Thyroid gland (tissue), 4 donors: ENCODE measurements around the gene TRIM14. TPM values are rescaled to one million over a fixed set of nuclear protein-coding genes. Genes with fewer than 3 reads are reported as not detected.
"Not testable (repeated sequence)": the region's sequence is repeated elsewhere in the genome, so short reads cannot be mapped to it uniquely, and the experiment has no call there.

Experiments used
- DNase-seq, 2 donors: peaks; one replicate each; pipeline ENCODE4 v3.0.0-alpha.2; 2019
- H3K27ac ChIP-seq, 3 donors: fragments of 200-600 bp; sonication (generic); 1 replicate in 2 of 3; 2 replicates in 1 of 3; pipeline ENCODE4 v1.5.1; 2016 to 2019; ENCODE audit warnings: mild to moderate bottlenecking in 1 of 3, moderate library complexity in 1 of 3
- H3K27me3 ChIP-seq: fragments of 200-600 bp; sonication (generic); one replicate; pipeline ENCODE4 v1.5.1; 2019
- H3K36me3 ChIP-seq, 2 donors: fragments of 200-600 bp; sonication (generic); one replicate each; pipeline ENCODE4 v1.5.1; 2016 to 2019
- H3K4me1 ChIP-seq, 2 donors: fragments of 200-600 bp; sonication (generic); one replicate each; pipeline ENCODE4 v1.5.1; 2017 to 2019
- H3K4me3 ChIP-seq, 3 donors: fragments of 200-600 bp; sonication (generic); replicated peaks in 1 of 3; 1 replicate in 2 of 3; 2 replicates in 1 of 3; pipeline ENCODE4 v1.5.1; 2016; ENCODE audit warnings: mild to moderate bottlenecking in 1 of 3
- H3K9me3 ChIP-seq: fragments of 200-600 bp; sonication (generic); one replicate; pipeline ENCODE4 v1.5.1; 2017
- POLR2A ChIP-seq, 2 donors: fragments of 450-650 bp; IDR thresholded peaks; one replicate each; pipeline ENCODE4 v1.6.1; 2017; ENCODE audit warnings: antibody characterized with exemption in 2 of 2, mild to moderate bottlenecking in 2 of 2, moderate library complexity in 1 of 2
- WGBS, 2 donors: methylation state at CpG; one replicate each; pipeline ENCODE4 v1.1.5; 2017; 5-methylcytosine and 5-hydroxymethylcytosine counted together
- intact Hi-C: fragments of 100-400 bp; cut with DNase I; formaldehyde crosslinking; loops from one replicate; pipeline ENCODE4 v1.15.1; 2023
- total RNA-seq, 4 donors: library from RNA; depleted of rRNA; stranded (reverse); fragments of >200 nt; gene quantifications; one replicate each; pipeline ENCODE4 v1.2.3, GENCODE V29; 2016
- TF ChIP-seq, protein P1 (sequence below), 6 experiments: fragments of 200-600 bp in 3 of 6; fragments of 450-650 bp in 3 of 6; sonication (generic) in 3 of 6; IDR thresholded peaks; one replicate each; pipeline ENCODE4 v1.5.1; 2016 to 2019; ENCODE audit warnings: antibody characterized with exemption in 6 of 6, mild to moderate bottlenecking in 2 of 6, inconsistent platforms in 1 of 6, moderate library complexity in 1 of 6

Gene TRIM14
- total RNA-seq, 4 donors from 2014 or later = 3.9 to 8.1 (median 5.2) TPM

DNA sequence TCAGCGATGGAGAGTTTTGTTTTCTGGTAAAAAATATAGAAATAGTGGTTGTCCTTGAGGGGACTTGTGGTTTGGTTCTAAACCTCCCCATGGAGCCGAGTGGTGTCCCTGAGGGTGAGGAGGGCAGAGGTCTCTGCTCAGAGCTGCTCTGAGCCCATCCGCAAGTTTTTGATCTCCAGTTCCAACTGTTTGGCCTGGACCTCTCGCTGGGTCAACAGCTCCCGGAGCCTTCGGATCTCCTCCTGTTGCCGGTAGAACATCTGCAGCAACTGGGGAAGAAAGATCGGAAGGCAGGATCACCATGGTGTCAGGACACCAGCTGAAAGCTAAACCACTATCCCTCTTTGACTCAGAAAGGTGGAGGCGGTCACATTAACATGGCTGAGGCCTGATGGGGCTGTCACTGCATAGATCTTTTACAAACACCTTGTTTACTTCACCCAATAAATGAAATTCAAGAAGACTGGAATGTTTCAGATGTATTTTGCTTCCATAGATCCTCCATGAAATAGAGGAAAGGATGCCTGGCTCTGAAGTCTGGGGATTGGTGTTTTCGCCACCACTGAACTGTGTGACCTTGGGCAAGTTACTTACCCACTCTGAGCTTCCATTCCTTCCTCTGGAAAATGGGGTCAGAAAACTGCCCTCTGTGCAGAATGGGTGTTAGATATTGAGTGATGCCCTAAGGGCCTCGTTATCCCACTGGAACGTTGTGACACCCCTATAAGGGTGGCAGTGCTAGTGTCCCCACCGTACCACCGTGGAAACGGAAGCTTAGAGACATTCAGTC lies 5.8 kb upstream of the TRIM14 start:
- DNase-seq = no peak
- 94 to 95% methylated on average over 14 to 15 of the region's 15 CpGs for WGBS, 2 donors
- Histone ChIP-seq H3K4me1 (peaks cover 0 to 15% of the 10 kb centered on the region in 2 donors), H3K27me3 (no peaks in the 10 kb centered on the region), H3K9me3 (no peaks in the 10 kb centered on the region), H3K4me3 (no peak overlapping the region), H3K36me3 (no peaks in the 10 kb centered on the region), H3K27ac (no peak overlapping the region)
- intact Hi-C loops = no loop called here
- TF ChIP-seq, protein P1, sequence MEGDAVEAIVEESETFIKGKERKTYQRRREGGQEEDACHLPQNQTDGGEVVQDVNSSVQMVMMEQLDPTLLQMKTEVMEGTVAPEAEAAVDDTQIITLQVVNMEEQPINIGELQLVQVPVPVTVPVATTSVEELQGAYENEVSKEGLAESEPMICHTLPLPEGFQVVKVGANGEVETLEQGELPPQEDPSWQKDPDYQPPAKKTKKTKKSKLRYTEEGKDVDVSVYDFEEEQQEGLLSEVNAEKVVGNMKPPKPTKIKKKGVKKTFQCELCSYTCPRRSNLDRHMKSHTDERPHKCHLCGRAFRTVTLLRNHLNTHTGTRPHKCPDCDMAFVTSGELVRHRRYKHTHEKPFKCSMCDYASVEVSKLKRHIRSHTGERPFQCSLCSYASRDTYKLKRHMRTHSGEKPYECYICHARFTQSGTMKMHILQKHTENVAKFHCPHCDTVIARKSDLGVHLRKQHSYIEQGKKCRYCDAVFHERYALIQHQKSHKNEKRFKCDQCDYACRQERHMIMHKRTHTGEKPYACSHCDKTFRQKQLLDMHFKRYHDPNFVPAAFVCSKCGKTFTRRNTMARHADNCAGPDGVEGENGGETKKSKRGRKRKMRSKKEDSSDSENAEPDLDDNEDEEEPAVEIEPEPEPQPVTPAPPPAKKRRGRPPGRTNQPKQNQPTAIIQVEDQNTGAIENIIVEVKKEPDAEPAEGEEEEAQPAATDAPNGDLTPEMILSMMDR (IDR thresholded peaks at IDR 0.05) = no peak
- TF ChIP-seq POLR2A (IDR thresholded peaks at IDR 0.05) = no peak

DNA sequence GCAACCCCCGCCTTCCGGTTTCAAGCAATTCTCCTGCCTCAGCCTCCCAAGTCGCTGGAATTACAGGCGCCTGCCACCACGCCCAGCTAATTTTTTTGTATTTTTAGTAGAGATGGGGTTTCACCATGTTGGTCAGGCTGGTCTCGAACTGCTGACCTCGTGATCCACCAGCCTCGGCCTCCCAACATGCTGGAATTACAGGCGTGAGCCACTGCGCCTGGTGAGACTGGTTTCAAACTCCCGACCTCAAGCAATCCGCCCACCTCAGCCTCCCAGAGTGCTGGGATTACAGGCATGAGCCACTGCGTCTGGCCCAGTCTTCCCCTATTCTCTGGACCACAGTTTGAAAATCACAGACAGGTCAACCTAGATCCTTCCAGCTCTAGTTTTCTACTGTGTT lies 5.1 kb upstream of the TRIM14 start:
- intact Hi-C loops, DNase-seq, H3K27ac ChIP-seq, H3K27me3 ChIP-seq, H3K9me3 ChIP-seq, H3K4me3 ChIP-seq, H3K36me3 ChIP-seq: not testable (repeated sequence)
- H3K4me1 ChIP-seq = peaks cover 0 to 15% of the 10 kb centered on the region in 2 donors
- 96 to 97% methylated on average over 13 of the region's 13 CpGs for WGBS, 2 donors

DNA sequence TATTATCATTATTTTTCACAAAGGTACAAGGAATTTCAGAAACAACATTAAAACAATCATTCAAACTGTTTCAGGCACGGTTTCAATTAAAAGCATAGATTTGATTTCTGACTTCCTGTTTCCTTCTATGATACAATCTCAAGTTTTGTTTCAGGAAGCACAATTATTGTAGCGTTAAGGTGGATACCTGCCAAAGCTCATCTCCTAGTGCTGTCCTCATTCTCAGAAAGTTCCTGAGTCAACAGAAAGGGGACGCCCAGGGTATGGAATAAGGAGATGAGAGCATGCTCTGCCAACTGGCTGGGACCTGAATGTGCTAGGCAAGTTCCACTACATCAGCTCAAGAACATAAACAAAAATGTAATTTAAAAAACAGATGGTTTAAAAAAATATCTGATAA lies 2.0 kb upstream of the TRIM14 start:
- WGBS, 2 donors = 18 to 23% methylated on average over 3 of the region's 3 CpGs
- H3K4me3 ChIP-seq = no peak overlapping the region
- H3K27ac ChIP-seq = peak overlapping the region in 1 of 3 donors; percentile 15
- DNase-seq = peak; percentile 23 to 43
- peaks cover 0 to 20% of the 10 kb centered on the region in 2 donors for H3K4me1 ChIP-seq
- H3K9me3 ChIP-seq = no peaks in the 10 kb centered on the region
- intact Hi-C loops = no loop called here
- no peak for TF ChIP-seq POLR2A (IDR thresholded peaks at IDR 0.05)
- TF ChIP-seq, protein P1 (IDR thresholded peaks at IDR 0.05) = peak in 1 of 6 experiments; percentile 22
- no peaks in the 10 kb centered on the region for H3K36me3 ChIP-seq
- no peaks in the 10 kb centered on the region for H3K27me3 ChIP-seq

DNA sequence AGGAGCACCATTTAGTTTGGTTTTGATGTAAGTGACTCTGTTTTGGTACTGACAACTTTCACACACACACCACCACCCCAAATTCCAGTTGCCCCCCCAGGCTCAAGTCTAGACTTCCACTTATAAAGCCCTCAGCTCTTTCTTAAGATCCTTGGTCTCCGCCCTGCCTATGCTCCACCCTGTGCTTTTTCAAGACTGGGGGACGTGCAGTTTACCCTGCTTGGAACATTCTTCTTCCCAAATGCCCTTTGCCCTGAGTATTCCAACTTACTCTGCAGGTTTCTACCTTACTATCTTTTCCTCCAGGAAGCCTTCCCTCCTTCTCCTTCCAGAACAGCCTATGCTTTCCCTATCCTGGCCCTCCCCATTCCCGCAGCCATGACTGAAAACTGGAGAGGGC lies 1.5 kb upstream of the TRIM14 start:
- no peak for TF ChIP-seq POLR2A (IDR thresholded peaks at IDR 0.05)
- TF ChIP-seq, protein P1 (IDR thresholded peaks at IDR 0.05) = no peak
- Histone ChIP-seq H3K9me3 (no peaks in the 10 kb centered on the region), H3K4me1 (peaks cover 0 to 20% of the 10 kb centered on the region in 2 donors), H3K27me3 (no peaks in the 10 kb centered on the region), H3K36me3 (no peaks in the 10 kb centered on the region), H3K4me3 (no peak overlapping the region), H3K27ac (peak overlapping the region in 2 of 3 donors; percentile 15 to 43)
- intact Hi-C loops = no loop called here
- DNase-seq = no peak
- 65 to 71% methylated on average over 3 of the region's 3 CpGs for WGBS, 2 donors

DNA sequence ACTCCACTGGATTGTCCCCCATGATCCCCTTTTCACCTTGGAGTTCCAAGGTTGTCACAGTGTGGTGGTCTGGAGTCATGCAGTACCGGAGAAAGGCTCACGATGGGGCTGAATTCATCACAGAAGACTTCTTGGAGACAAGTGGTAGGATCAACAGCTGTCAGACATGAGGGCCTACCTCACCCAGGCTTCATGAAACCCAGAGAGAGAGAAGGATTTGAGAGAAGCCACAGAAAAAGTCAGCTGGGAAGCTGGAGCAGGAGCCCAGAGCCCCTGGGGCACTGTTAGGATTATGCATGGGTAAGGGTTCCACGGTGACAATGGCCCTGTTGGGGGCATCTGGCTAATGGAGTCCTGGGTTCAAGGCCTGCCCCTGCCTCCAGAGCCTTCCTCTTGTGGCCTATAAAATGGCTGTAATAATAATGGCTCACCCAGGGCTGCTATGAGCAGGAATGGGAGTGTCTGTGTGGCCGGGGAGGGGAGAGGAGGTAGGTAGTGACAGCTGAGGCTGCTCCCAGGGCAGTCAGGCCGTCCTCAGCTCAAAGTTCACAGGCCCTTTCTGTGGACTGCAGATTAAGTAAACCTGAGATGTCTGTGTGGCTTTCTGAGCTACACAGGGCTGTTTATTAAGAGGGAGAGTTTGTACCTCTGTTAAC lies 910 bp downstream of the TRIM14 start:
- TF ChIP-seq POLR2A (IDR thresholded peaks at IDR 0.05) = no peak
- TF ChIP-seq, protein P1 (IDR thresholded peaks at IDR 0.05) = no peak
- no peaks in the 10 kb centered on the region for H3K36me3 ChIP-seq
- no peaks in the 10 kb centered on the region for H3K27me3 ChIP-seq
- DNase-seq = no peak
- peaks cover 0 to 20% of the 10 kb centered on the region in 2 donors for H3K4me1 ChIP-seq
- intact Hi-C loops = no loop called here
- no peaks in the 10 kb centered on the region for H3K9me3 ChIP-seq
- 84 to 88% methylated on average over 5 of the region's 5 CpGs for WGBS, 2 donors
- H3K27ac ChIP-seq = no peak overlapping the region
- H3K4me3 ChIP-seq = no peak overlapping the region

DNA sequence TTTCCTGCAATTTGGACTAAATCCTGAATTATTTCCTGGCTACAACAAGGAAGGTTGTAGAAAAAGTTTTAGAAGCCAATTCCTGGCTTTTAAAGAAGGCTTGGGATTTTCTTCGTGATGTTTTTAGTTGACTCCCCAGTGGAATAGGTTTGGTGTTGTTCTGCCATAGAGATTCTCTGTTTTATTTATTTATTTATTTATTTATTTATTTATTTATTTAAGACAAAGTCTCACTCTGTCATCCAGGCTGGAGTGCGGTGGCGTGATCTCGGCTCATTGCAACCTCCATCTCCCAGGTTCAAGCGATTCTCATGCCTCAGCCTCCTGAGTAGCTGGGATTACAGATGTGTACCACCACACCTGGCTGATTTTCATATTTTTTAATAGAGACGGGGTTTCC lies 1.9 kb downstream of the TRIM14 start:
- H3K4me3 ChIP-seq, intact Hi-C loops, H3K27me3 ChIP-seq, H3K9me3 ChIP-seq, DNase-seq, H3K36me3 ChIP-seq, H3K27ac ChIP-seq: not testable (repeated sequence)
- 96 to 97% methylated on average over 6 of the region's 6 CpGs for WGBS, 2 donors
- peaks cover 0 to 20% of the 10 kb centered on the region in 2 donors for H3K4me1 ChIP-seq
